Hepatocyte (in vitro differentiated cells): ENCODE data around the gene MEIS1. TPM values are rescaled to one million over a fixed set of nuclear protein-coding genes. Genes with fewer than 3 reads are reported as not detected.
A peak's percentile ranks its signal among the peaks of the same experiment; 100 is the strongest.

Experiments
- DNase-seq: peaks from one replicate; pipeline ENCODE4 v3.0.0-alpha.2; 2016; ENCODE audit warnings: low spot score
- H2AFZ ChIP-seq: fragments of 200-600 bp; sonication (generic); 2 replicates; pipeline ENCODE4 v1.6.0; 2016; ENCODE audit warnings: antibody characterized with exemption, mild to moderate bottlenecking
- H3K27ac ChIP-seq: fragments of 200-600 bp; sonication (generic); 2 replicates; pipeline ENCODE4 v1.5.1; 2016; ENCODE audit warnings: mild to moderate bottlenecking
- H3K27me3 ChIP-seq: fragments of 200-600 bp; sonication (generic); 2 replicates; pipeline ENCODE4 v1.6.1; 2016
- H3K36me3 ChIP-seq: fragments of 200-600 bp; sonication (generic); replicated peaks from 2 replicates; pipeline ENCODE4 v1.5.1; 2016; ENCODE audit warnings: low read depth; ENCODE audit not compliant: insufficient read depth
- H3K4me1 ChIP-seq: fragments of 200-600 bp; sonication (generic); 2 replicates; pipeline ENCODE4 v1.5.1; 2016; ENCODE audit warnings: mild to moderate bottlenecking, moderate library complexity; ENCODE audit not compliant: insufficient read depth
- H3K4me2 ChIP-seq: fragments of 200-600 bp; sonication (generic); 2 replicates; pipeline ENCODE4 v1.6.0; 2016
- H3K4me3 ChIP-seq: fragments of 200-600 bp; sonication (generic); 2 replicates; pipeline ENCODE4 v1.5.1; 2016; ENCODE audit warnings: mild to moderate bottlenecking
- H3K79me2 ChIP-seq: fragments of 200-600 bp; sonication (generic); 2 replicates; pipeline ENCODE4 v1.6.0; 2017; ENCODE audit warnings: mild to moderate bottlenecking
- H3K9me2 ChIP-seq: fragments of 200-600 bp; sonication (generic); replicated peaks from 2 replicates; pipeline ENCODE4 v1.6.0; 2017; ENCODE audit warnings: mild to moderate bottlenecking; ENCODE audit not compliant: insufficient read depth
- H3K9me3 ChIP-seq: fragments of 200-600 bp; sonication (generic); 2 replicates; pipeline ENCODE4 v1.5.1; 2016; ENCODE audit warnings: low read depth, mild to moderate bottlenecking
- H4K20me1 ChIP-seq: fragments of 200-600 bp; sonication (generic); 2 replicates; pipeline ENCODE4 v1.6.0; 2016; ENCODE audit warnings: mild to moderate bottlenecking; ENCODE audit not compliant: insufficient read depth, poor library complexity, severe bottlenecking
- CTCF ChIP-seq: fragments of 200-600 bp; sonication (generic); IDR thresholded peaks from 2 replicates; pipeline ENCODE4 v1.5.1; 2016; ENCODE audit warnings: antibody characterized with exemption, mild to moderate bottlenecking; ENCODE audit not compliant: poor library complexity
- EZH2 ChIP-seq: fragments of 200-600 bp; sonication (generic); IDR thresholded peaks from 2 replicates; pipeline ENCODE4 v1.6.1; 2016; ENCODE audit warnings: antibody characterized with exemption, mild to moderate bottlenecking, borderline replicate concordance
- EZH2phosphoT487 ChIP-seq: fragments of 200-600 bp; sonication (generic); IDR thresholded peaks from one replicate; pipeline ENCODE4 v1.6.1; 2018; ENCODE audit warnings: antibody characterized with exemption, mild to moderate bottlenecking, low read depth, moderate library complexity; ENCODE audit not compliant: unreplicated experiment, severe bottlenecking
- WGBS: methylation state at CpG from one replicate; pipeline ENCODE4 v1.1.6; 2016; ENCODE audit warnings: low lambda C conversion rate; ENCODE audit errors: missing lambda C conversion rate; 5-methylcytosine and 5-hydroxymethylcytosine counted together
- polyA plus RNA-seq: library from polyadenylated mRNA; unstranded; fragments of >200 nt; fragmentation: Nextera tagmentation; extraction: Ambion mirVana; gene quantifications from 2 replicates; pipeline ENCODE4 v1.2.1, GENCODE V29; 2016
- total RNA-seq: library from RNA; depleted of rRNA; stranded (reverse); fragments of >200 nt; gene quantifications from 2 replicates; pipeline ENCODE4 v1.2.3, GENCODE V29; 2014

The MEIS1 gene
- total and polyA plus RNA-seq, 2 experiments from 2014 or later, result 29.6 to 35.5 TPM

GRCh38 chr2:66572391-66572790 lies 137.5 kb downstream of the MEIS1 start:
- 81% methylated on average over 3 of the region's 3 CpGs for WGBS

DNA sequence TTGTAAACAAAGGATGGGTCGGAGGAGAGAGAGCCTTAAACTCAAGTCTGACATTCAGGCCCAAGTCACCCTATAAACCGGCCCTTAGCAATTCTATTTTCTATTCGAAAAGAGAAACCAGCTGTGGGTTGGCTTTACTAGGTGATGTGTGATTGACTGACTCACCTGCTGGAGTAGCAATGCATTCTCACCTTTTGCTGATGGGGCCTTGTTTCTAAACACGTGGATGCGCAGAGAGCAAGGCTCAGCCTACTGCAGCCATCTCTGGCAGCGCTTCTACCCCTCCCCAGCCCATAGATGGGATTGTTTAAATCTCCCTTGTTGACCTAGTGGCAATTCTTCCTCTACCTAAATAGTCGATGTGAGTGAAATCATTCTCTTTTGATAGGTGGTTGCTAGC lies 138.5 kb downstream of the MEIS1 start:
- H3K79me2 ChIP-seq, result no peaks in the 10 kb centered on the region
- no peaks in the 10 kb centered on the region for H3K9me3 ChIP-seq
- peak; percentile 20 for DNase-seq
- H2AFZ ChIP-seq, result no peak overlapping the region
- 38% methylated on average over 7 of the region's 7 CpGs for WGBS
- TF ChIP-seq EZH2 (no peak), CTCF (no peak), EZH2phosphoT487 (no peak)
- peaks cover 14% of the 10 kb centered on the region for H3K27me3 ChIP-seq
- H4K20me1 ChIP-seq, result no peaks in the 10 kb centered on the region
- H3K4me1 ChIP-seq, result peaks cover 33% of the 10 kb centered on the region
- H3K9me2 ChIP-seq, result no peaks in the 10 kb centered on the region
- H3K4me2 ChIP-seq, result peak overlapping the region; percentile 96
- H3K36me3 ChIP-seq, result no peaks in the 10 kb centered on the region
- H3K4me3 ChIP-seq, result no peak overlapping the region
- peak overlapping the region; percentile 89 for H3K27ac ChIP-seq

More at GRCh38 chr2:66572391-66572790, 137.5 kb downstream of the MEIS1 start:
- Histone ChIP-seq H2AFZ (no peak overlapping the region), H4K20me1 (no peaks in the 10 kb centered on the region), H3K4me3 (no peak overlapping the region), H3K9me3 (no peaks in the 10 kb centered on the region), H3K4me2 (no peak overlapping the region), H3K4me1 (peaks cover 34% of the 10 kb centered on the region), H3K79me2 (no peaks in the 10 kb centered on the region), H3K36me3 (no peaks in the 10 kb centered on the region), H3K27me3 (peaks cover 4% of the 10 kb centered on the region), H3K27ac (no peak overlapping the region), H3K9me2 (no peaks in the 10 kb centered on the region)
- no peak for TF ChIP-seq EZH2phosphoT487
- TF ChIP-seq CTCF, result no peak
- no peak for TF ChIP-seq EZH2
- no peak for DNase-seq

DNA sequence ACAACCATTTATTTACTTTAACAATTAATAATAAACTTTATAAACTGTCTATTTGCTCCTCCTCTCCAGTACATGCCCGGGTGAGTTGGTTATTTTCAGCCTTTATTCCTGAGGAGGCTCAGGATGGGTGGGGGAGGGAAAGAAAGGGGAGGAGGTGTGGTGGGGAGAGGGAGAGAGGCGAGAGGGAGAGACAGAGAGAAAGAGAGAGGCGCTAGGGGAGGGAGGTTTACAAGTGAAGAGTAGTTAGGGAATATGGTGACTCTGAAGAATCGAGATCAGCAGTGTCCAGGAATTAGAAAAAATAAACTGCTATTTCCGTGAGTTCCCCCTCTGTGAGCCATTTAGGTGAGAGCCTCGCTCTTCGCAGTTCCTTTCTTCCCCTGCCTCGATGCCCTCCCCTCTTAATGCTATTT lies 138.9 kb downstream of the MEIS1 start:
- no peak for TF ChIP-seq EZH2
- Histone ChIP-seq H3K9me2 (no peaks in the 10 kb centered on the region), H4K20me1 (no peaks in the 10 kb centered on the region), H3K36me3 (no peaks in the 10 kb centered on the region), H3K4me2 (peak overlapping the region; percentile 96), H3K79me2 (no peaks in the 10 kb centered on the region), H2AFZ (no peak overlapping the region), H3K4me1 (peaks cover 30% of the 10 kb centered on the region), H3K27me3 (peaks cover 18% of the 10 kb centered on the region), H3K4me3 (no peak overlapping the region), H3K27ac (peak overlapping the region; percentile 89), H3K9me3 (no peaks in the 10 kb centered on the region)
- DNase-seq, result peak; percentile 24
- WGBS, result 22% methylated on average over 5 of the region's 8 CpGs

DNA sequence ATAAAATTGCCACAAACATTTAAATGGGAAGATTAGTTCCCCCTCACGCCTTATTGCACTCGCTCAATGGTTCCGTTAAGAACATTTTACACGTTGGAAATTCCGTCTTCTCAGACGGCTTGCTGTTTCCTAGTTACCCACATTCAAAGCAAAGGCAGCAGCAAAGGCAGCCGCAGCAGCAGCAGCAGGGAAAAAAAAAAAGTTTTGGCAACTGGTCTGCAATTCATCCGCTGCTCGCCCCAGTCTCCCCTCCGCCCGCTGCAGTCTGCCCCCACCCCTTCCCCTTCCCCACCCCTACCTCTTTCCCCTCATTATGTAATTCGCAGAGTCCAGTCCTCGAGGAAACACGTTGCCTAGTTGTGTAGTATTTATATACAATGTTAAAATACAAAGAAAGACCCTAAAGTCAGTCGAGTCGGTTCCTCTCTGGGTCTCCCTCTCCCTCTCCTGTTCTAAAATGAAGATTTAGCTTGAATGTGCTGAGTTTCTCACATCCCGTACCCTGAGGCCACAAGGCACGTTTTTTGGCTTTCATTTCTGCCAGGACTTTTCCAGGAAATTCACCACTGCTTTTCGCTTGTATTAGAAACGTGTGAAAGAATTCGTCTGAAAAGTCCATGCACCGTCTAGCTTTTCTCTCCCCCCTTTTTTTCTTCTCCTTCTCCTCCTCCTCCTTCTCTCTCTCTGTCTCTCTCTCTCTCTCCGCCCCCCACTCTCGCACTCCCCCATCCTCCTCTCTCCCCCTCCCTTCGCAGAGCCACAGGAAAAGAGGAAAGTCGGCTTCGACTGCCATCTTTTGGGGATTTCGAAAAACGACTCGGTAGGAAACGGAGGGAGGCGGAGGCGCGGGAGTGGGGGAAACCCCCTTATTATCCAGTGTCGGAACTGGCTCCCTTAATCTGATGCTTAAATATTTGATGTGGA lies 140.0 kb downstream of the MEIS1 start:
- TF ChIP-seq EZH2 (no peak), CTCF (peak; percentile 77)
- no peaks in the 10 kb centered on the region for H3K9me3 ChIP-seq
- H3K4me3 ChIP-seq, result peak overlapping the region; percentile 80
- H3K9me2 ChIP-seq, result no peaks in the 10 kb centered on the region
- H2AFZ ChIP-seq, result peak overlapping the region; percentile 61
- H3K4me1 ChIP-seq, result peaks cover 26% of the 10 kb centered on the region
- under 1% methylated on average over 30 of the region's 35 CpGs for WGBS
- DNase-seq, result peak; percentile 87
- H3K4me2 ChIP-seq, result peak overlapping the region; percentile 96
- no peaks in the 10 kb centered on the region for H3K36me3 ChIP-seq
- H3K79me2 ChIP-seq, result no peaks in the 10 kb centered on the region
- H3K27ac ChIP-seq, result peak overlapping the region; percentile 89
- H3K27me3 ChIP-seq, result peaks cover 28% of the 10 kb centered on the region
- H4K20me1 ChIP-seq, result no peaks in the 10 kb centered on the region
